Subcutaneous adipose tissue (tissue), 4 donors: Measurements from ENCODE around the gene TGIF1. TPM values are rescaled to one million over a fixed set of nuclear protein-coding genes. Genes with fewer than 3 reads are reported as not detected.

Experiments used
- total RNA-seq, 4 donors: library from RNA; depleted of rRNA; stranded (reverse); fragments of >200 nt; gene quantifications; one replicate each; pipeline ENCODE4 v1.1.0, GENCODE V29; 2016
- TF ChIP-seq, protein P1 (sequence below): fragments of 450-650 bp; IDR thresholded peaks from one replicate; pipeline ENCODE4 v1.5.1; 2016; ENCODE audit warnings: low read depth, mild to moderate bottlenecking, control low read depth, antibody characterized with exemption, moderate library complexity

TGIF1 gene
- total RNA-seq, 4 donors from 2014 or later = 40.6 to 80.2 (median 62.3) TPM

GRCh38 chr18:3424280-3424890 lies 25.6 kb upstream of the TGIF1 start:
- TF ChIP-seq, protein P1, sequence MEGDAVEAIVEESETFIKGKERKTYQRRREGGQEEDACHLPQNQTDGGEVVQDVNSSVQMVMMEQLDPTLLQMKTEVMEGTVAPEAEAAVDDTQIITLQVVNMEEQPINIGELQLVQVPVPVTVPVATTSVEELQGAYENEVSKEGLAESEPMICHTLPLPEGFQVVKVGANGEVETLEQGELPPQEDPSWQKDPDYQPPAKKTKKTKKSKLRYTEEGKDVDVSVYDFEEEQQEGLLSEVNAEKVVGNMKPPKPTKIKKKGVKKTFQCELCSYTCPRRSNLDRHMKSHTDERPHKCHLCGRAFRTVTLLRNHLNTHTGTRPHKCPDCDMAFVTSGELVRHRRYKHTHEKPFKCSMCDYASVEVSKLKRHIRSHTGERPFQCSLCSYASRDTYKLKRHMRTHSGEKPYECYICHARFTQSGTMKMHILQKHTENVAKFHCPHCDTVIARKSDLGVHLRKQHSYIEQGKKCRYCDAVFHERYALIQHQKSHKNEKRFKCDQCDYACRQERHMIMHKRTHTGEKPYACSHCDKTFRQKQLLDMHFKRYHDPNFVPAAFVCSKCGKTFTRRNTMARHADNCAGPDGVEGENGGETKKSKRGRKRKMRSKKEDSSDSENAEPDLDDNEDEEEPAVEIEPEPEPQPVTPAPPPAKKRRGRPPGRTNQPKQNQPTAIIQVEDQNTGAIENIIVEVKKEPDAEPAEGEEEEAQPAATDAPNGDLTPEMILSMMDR = no peak

- TF ChIP-seq, protein P1 = no peak
These were observed 24.9 kb upstream of the TGIF1 start for GRCh38 chr18:3425030-3425429.

GRCh38 chr18:3425446-3425845 lies 24.5 kb upstream of the TGIF1 start:
- TF ChIP-seq, protein P1 = no peak

- TF ChIP-seq, protein P1 = no peak
These were observed 23.9 kb upstream of the TGIF1 start for GRCh38 chr18:3426074-3426473.

GRCh38 chr18:3427944-3428343 lies 22.0 kb upstream of the TGIF1 start:
- TF ChIP-seq, protein P1 = no peak

DNA sequence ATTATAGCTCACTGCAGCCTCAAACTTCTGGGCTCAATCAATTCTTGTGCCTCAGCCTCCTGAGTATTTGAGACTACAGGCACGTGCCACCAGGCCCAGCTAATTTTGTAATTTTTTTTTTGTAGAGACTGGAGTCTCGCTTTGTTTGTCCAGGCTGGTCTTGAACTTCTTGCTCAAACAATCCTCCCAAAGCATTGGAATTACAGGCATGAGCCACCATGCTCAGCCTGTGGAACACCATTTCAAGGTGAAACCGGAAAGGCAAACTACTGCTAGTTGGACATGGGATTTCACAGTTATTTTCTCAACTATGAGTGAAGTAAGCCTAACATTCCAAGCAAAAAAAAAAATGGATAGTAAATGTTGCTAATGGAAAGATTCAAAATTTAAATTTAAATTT lies 20.9 kb upstream of the TGIF1 start:
- TF ChIP-seq, protein P1 = no peak

DNA sequence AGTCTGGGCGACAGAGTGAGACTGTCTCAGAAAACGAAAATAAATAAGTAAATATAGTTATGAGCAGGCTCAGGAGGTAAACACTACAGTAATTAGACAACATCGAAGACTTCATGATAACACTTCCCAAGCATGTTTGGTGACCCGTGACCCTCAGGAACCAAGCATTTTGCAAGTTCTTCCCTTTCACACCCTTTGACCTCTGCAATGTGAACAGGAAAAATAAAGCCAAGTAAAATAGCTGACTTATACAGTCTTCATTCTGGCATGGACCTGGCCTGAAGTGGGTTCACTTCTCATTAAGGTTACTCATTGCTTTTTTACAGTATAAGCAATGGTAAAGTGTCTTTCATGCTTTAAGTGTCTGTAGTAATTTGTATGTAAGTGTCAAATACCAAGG lies 15.3 kb upstream of the TGIF1 start:
- TF ChIP-seq, protein P1 = no peak
